HG03108 (cell line): ENCODE data around the gene TSPAN4.
A peak's percentile ranks its signal among the peaks of the same experiment; 100 is the strongest.

ENCODE experiments used
- ATAC-seq: cut with Tn5 transposase; IDR thresholded peaks from one replicate; pipeline ENCODE4 v1.9.1; 2021; ENCODE audit warnings: moderate library complexity; ENCODE audit not compliant: unreplicated experiment

The TSPAN4 gene

DNA sequence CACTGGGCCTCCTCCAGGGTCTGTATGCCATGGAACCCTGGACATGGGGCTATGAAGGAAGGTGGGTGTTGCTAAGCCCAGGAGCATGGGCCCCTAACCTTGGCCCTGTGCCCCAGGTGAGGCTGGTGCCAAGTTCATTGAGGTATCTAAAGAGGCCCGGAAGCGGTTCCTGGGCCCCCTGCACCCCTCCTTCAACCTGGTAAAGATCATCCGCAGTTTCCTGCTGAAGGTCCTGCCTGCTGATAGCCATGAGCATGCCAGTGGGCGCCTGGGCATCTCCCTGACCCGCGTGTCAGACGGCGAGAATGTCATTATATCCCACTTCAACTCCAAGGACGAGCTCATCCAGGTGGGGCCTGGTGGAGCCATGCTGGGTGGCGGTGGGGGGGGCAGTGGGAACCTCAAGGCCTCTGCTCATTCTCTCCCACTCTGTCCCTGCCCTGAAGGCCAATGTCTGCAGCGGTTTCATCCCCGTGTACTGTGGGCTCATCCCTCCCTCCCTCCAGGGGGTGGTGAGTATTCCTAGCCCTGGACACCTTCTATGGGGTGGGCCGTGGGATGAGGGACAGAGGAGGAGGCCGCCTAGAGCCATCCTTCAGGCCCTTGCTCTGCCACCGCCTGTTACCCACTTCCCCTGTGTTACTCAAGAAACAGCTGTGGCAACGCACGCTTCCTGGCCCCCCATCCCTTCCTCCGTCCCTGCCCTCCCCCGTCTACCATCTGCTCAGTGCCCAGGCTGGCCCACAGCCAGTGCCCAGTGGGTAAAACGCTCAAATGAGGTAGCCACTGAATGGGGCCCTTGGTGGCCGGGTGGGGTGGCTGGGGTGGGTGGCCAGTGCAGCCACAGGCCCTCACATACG, 20.9 kb upstream of the TSPAN4 start:
- ATAC-seq: no peak

DNA sequence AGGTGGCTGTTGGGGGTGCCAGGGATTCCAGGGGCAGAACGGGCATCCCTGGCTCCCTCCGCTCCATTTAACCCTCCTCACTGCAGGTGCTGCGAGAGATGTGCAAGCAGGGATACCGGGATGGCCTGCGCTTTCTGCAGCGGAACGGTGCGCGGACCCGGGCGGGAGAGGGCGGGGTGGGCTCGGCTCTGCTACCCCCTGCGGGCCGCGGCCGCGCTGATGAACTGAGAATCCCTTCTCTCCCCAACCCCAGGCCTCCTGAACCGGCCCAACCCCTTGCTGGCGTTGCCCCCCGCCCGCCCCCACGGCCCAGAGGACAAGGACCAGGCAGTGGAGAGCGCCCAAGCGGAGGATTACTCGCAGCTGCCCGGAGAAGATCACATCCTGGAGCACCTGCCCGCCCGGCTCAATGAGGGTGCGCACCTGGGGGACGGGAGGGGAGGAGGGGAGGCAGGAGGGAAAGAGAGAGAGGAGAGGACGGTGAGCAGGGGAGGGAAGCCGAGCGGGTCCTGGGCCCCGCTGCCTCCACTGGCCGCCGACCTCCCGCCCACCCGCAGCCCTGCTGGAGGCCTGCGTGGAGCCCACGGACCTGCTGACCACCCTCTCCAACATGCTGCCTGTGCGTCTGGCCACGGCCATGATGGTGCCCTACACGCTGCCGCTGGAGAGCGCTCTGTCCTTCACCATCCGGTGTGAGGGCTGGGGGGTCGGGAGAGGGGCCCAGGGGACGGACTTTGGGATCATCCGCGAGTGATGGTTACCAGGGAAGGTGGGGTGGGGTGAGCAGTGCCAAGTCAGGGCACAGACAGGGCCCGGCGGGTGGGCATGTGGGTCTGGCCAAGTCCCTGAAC, 19.0 kb upstream of the TSPAN4 start:
- no peak for ATAC-seq

DNA sequence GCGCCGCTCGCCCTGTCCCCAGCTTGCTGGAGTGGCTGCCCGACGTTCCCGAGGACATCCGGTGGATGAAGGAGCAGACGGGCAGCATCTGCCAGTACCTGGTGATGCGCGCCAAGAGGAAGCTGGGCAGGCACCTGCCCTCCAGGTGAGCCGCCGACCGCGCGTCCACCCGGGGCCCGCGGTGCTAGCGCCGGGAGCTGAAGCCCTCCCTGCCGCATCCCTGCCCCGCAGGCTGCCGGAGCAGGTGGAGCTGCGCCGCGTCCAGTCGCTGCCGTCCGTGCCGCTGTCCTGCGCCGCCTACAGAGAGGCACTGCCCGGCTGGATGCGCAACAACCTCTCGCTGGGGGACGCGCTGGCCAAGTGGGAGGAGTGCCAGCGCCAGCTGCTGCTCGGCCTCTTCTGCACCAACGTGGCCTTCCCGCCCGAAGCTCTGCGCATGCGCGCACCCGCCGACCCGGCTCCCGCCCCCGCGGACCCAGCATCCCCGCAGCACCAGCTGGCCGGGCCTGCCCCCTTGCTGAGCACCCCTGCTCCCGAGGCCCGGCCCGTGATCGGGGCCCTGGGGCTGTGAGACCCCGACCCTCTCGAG, 18.3 kb upstream of the TSPAN4 start:
- no peak for ATAC-seq

DNA sequence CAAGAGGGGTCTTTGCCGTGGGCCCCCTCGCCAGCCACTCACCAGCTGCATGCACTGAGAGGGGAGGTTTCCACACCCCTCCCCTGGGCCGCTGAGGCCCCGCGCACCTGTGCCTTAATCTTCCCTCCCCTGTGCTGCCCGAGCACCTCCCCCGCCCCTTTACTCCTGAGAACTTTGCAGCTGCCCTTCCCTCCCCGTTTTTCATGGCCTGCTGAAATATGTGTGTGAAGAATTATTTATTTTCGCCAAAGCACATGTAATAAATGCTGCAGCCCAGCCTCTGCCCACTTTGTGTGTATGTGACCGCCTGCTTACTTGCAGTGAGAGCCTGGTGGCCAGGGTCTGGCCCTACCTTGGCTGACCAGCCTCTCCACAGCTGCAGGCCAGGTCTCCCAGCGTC, 17.7 kb upstream of the TSPAN4 start:
- ATAC-seq: no peak

DNA sequence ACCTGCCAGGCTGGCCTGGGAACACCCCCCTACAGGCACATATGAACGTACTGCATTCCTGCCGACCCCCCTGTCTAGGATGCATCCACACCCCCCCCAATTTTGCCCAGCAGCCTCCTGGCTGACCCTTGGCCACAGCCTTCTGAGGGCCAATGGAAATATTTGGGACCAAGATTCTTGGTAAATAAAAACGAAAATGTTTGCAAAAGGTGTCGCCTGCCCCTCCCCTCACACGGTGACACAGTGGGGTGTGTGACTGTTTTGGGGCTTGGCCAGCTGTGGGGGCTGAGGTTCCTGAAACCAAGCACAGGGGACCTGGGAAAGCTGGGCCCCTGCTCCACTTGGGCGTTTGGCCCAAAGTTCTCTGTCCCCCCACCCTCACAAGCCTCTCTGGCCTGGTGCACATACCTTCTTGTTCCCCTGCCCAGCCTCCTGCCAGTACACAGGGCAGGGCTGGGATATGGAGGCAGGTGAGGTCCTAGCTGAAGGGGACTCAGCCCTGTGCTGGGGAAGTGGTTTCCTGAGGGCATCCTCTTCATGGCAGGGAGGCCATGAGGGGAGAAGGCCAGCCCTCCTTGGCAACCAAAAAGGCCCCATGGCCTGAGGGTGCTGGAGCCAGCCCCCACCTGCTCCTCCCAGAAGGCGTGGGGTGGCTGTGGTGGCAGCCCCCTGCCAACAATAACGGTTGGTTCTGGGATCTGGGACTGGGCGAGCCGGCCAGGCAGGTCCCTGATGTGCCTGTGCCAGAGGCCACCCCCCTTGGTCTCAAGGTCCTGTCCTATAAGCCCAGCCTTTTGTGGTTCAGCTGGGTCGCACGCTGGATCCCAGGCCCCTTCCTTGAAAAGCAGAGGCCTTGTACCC, 17.1 kb upstream of the TSPAN4 start:
- no peak for ATAC-seq

DNA sequence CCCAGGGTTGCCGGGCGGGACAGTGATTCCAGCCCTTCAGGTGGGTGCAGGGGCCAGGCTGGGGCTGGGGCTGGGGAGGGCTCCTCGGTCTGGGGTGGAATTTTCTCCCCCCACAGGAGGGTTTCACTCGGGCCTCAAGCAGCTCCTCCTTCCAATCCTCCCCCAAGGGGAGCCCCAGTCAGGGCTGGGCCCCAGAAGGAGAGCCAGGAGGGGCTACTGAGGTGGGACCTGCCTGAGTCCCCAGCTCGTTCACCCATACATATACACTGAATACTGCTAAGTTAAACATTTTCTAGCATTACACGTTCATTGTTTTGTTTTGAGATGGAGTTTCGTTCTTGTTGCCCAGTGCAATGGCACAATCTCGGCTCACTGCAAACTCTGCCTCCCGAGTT, 16.4 kb upstream of the TSPAN4 start:
- no peak for ATAC-seq

DNA sequence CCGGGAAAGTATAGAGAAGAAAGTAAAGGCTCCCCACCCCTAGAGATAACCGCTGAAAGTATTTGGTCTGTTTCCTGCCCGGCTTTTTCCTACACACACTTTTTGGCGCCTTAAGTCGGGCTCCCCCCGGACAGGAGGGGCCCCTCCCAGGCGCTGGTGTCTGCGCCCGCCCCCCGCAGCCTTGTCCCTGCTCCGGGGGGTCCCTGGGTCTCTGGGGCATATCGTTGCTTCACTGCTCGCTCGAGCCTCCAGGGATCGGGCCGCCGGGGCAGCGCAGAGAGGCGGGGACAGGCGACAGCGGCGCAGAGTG, 15.9 kb upstream of the TSPAN4 start:
- no peak for ATAC-seq

DNA sequence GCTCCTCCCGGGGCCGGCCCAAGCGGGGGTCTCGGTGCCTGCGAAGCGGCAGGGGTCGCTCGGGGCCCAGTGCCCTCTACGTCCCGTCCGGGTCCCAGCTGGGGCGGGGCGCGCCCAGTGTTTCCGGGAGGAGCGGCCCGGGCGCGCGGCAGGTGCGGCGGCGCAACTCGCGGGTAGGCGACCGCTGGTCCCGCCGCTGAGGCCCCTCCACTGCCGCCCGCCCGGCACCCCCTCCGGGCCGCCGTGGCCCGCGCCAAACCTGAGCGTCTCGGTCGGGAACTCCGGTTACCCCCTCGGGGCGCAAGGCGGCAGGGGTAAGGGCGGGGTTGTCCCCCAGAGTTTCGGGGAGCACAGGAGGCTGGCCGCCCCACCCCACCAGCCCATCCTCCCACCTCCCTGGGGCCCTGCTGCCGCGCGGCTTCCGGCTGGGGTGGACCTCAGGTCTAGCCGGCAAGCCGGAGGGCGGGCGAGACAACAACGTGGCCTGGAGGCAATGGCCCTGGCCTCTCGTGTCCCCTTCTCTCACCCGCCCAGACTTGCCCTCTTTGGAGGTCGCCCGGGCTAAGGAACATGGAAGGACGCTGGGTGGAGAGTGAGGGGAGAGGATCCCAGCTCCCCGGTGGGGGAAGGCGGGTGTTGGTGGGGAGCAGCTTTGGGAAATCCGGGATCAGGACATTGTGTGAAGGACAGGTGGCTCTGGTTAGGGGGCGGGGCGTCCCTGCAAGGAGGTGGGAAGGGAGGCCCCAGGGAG, 15.3 kb upstream of the TSPAN4 start:
- peak; percentile 28 for ATAC-seq

DNA sequence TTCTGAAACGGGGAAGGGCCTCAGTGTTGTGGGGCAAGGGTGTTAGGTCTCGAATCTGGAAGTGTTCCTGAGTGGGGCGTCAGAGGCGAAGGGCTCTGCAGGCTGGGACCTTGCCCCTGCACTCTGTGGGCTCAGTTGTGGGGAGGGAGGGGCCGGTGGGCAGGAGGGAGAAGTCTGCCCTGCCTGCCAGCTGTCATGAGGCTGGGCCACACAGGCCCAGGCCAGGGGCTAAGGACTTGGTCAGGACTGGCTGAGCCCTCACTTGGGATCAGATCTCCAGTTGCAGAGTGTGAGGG, 14.8 kb upstream of the TSPAN4 start, which contains the start of gene CRACR2B:
Gene CRACR2B (plus strand): TSS at position 23 of the 296 bp plus-strand sequence. CDS start 689 bp downstream, outside the sequence.
- no peak for ATAC-seq

DNA sequence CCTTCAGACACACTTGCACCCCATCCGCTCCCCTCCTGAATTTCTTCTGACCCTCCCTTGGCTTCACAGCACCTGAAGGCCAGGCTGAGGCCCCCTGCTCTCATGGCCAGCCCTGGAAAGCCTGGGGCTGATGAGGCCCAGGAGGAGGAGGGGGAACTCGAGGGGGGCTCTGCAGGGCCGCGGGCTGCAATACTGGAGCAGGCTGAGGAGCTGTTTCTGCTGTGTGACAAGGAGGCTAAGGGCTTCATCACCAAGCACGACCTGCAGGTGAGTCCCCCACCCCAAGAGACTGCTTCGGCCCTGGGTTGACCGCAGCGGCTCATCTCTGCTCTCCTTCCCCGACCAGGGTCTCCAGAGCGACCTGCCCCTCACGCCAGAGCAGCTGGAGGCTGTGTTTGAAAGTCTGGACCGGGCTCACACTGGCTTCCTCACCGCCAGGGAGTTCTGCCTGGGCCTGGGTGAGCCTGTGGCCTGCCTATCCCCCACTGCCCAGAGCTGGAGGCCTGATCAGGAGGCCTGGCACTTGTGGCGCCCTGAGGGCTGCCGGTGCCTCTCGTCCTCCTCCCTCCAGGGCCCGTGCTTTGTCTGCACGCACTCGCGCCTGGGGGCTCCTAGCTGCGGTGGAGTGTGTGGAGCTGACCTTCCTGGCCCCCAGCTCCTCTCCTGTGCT, 14.0 kb upstream of the TSPAN4 start:
- no peak for ATAC-seq

DNA sequence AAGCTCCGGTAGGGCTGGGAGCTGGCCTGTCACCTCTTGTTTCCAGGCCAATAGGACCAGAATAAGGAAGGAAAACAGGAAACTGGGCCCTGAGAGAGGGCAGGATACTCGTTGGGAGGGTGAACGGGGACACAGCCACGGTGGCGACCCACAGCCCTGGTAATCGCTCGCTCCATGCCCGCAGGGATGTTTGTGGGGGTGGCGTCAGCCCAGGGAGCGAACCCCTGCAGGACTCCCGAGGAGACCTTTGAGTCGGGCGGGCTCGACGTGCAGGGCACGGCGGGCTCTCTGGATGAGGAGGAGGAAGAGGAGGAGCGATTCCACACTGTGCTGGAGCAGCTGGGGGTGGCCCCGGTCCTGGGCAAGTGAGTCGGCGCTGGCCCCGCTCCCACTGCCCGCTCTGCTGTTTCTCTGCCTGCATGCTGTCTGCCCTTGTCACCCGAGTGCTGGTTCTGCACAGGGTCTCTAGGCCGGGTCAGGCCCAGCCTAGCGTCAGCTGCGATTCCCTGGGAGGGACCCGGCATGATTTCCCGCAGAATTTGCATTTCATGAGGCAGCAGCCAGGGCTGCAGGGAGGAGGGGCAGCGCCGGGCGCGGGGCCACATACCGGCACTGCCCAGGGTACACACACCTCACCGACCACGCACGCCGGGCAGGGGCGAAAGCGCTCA, 13.3 kb upstream of the TSPAN4 start:
- no peak for ATAC-seq

DNA sequence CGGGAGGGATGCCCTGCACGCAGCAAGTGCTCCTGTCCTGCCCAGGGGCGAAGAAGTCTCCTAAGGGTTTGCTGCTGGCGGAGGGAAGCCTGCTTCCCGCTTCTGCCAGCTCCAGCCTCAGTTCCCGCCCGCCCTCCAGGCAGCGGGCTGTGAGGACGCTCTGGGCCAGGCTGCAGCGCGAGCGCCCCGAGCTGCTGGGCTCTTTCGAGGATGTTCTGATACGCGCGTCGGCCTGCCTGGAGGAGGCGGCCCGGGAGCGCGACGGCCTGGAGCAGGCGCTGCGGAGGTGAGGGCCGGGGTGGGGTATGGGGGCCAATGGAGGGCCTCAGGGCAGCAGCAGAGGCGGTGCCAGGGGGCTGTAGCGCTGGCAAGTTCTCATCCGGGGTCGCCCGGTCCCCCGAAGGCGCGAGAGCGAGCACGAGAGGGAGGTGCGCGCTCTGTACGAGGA, 12.8 kb upstream of the TSPAN4 start:
- no peak for ATAC-seq

DNA sequence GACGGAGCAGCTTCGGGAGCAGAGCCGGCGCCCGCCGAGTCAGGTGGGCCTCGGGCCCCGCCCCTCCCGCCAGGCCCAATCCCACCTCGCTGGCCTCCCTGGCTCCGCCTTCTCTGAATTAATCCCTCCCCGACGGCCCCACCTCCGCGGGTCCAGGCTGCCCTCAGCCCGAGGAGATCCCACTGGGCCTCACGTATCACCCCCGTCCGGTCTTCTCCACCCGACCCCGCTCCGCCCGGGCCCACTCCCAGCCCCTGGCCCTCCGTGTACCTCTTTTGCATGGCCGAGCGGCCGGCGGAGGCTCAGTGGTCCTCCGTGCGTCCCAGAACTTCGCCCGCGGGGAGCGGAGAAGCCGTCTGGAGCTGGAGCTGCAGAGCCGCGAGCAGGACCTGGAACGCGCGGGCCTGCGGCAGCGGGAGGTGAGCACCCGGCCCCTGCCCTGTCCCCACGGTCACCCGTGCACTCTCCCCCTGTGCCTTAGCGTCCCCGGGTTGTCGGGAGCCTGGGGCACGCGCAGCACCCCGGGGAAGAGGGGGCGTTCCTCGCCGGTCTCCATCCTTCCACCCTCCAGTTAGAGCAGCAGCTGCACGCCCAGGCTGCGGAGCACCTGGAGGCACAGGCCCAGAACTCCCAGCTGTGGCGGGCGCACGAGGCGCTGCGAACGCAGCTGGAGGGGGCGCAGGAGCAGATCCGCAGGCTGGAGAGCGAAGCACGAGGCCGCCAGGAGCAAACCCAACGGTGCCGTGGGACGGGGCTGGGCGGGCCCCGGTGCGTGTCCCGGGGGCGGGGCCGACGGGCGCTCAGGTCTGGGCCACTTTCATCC, 12.1 kb upstream of the TSPAN4 start:
- peak; percentile 26 for ATAC-seq

DNA sequence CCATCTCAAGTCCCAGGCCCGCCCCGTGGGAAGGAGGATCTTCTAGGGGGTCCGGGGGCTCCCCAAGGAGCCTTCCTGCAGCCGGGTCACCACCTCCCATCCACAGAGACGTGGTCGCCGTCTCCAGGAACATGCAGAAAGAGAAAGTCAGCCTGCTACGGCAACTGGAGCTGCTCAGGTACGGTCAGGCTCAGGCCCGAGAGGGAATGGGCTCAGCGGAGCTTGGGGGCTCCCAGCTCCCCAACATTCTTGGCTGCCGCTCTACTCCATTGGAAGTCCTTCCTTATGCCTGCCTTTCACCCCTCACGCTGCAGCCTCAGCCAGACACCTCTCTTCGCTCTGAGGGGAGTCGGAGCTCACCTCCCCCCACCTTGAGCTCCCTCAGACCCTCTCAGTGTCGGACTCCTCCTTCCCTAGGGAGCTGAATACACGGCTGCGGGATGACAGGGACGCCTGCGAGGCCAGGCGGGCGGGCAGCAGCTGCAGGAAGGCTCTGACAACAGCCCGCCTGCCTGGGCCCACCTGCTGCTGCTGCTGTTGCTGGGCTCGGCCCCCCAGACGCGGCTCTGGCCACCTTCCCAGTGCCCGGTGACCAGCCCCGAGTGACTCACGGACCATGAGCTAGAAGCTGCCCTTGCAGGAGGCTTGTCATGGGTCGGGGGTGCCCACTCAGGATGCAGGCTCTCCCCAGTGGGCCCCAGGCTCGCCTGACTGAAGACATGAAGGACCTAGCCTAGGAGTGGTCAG, 11.4 kb upstream of the TSPAN4 start:
- no peak for ATAC-seq

DNA sequence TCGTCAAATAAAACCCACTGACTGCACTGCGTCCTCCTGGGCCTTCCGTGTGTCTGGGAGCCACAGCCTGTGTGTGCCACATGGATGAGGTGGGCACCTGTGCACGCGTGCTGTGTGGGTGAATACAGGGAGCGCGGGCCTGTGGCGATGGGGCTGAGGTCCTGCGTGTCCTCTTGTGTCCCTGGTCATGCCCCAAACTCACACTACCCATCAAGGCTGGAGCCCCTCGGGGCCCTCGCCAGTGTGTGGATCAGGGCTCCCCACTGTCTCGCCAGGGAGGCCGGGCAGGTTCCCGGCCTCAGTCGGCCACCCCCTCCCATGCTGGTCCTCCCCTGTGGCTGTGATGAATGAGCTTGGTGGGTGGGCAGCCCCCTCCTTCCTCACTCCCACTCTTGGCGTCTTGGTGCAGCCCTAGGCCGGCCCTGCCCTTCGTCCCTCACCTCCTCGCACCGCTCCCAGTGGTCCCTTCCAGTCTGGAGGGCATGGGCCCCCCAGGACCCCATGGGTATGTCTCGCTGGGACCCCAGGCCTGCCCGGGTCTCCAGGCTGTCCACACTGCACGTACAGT, 10.6 kb upstream of the TSPAN4 start:
- no peak for ATAC-seq

DNA sequence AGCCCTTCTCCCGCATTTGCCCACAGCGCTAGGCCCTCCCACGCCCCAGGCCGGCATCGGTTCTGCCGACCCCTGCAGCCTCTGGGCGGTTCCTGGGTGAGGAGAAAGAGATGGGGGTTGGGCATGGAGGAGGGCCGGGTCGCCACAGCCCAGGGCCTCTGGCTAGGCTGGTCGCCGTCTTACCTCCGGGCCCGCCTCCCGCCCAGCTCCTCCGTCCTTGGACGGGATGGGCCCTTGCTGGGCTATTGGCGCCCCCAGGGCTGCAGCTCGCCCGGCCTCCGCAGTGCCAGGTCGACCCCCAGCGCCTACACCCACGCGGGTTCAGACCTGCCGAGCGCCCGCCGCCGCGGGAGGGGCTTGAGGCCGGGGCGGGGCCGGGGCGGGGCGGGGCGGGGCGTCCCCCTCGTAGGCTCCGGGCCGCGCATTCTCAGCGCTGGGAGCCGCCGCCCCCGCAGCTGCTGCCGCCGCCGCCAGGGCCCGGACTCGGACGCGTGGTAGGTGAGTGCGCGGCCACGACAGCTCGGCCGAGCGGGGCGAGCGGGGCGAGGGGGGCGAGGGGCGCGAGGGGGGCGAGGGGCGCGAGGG, 10.0 kb upstream of the TSPAN4 start, which contains the start of gene CD151:
Gene CD151 (plus strand): TSS at position 424 of the 585 bp plus-strand sequence. CDS start 3,118 bp downstream, outside the sequence.
- peak; percentile 29 for ATAC-seq
